MM.1S (cell line): ENCODE data around the gene SOAT1.

Experiments
- CTCF ChIP-seq: fragments of 300-600 bp; sonication (generic); IDR thresholded peaks from 2 replicates; pipeline ENCODE4 v1.5.1; 2016; ENCODE audit warnings: antibody characterized with exemption, low read length, mixed read lengths
- EZH2 ChIP-seq: fragments of 300-600 bp; sonication (generic); optimal IDR thresholded peaks from 2 replicates; pipeline ENCODE3; 2017; ENCODE audit warnings: low read depth, mild to moderate bottlenecking, antibody characterized with exemption, low read length, mixed read lengths
- EZH2phosphoT487 ChIP-seq: fragments of 300-600 bp; sonication (generic); IDR thresholded peaks from 2 replicates; pipeline ENCODE4 v1.6.1; 2018; ENCODE audit warnings: antibody characterized with exemption, low read length

GRCh38 chr1:179318491-179318890 lies 24.9 kb downstream of the SOAT1 start:
- TF ChIP-seq EZH2phosphoT487, result no peak
- TF ChIP-seq CTCF, result no peak
- TF ChIP-seq EZH2, result no peak
